Cardiac muscle cell (in vitro differentiated cells and primary cell): Measurements from ENCODE around the gene MGLL. TPM values are rescaled to one million over a fixed set of nuclear protein-coding genes. Genes with fewer than 3 reads are reported as not detected.

Source experiments
- DNase-seq, 2 donors: peaks; one replicate each; pipeline versions ENCODE4 v3.0.0 to v3.0.0-alpha.2; 2010 to 2017; ENCODE audit warnings: low read depth in 1 of 2, low spot score in 1 of 2
- H3K27ac ChIP-seq: fragments of 200-600 bp; sonication (generic); 2 replicates; pipeline ENCODE4 v1.5.1; 2016
- H3K27me3 ChIP-seq: fragments of 200-600 bp; sonication (generic); 2 replicates; pipeline ENCODE4 v1.6.0; 2016; ENCODE audit warnings: control low read depth
- H3K36me3 ChIP-seq: fragments of 200-600 bp; sonication (generic); 2 replicates; pipeline ENCODE4 v1.5.1; 2016; ENCODE audit warnings: control low read depth
- H3K4me1 ChIP-seq: fragments of 200-600 bp; sonication (generic); 2 replicates; pipeline ENCODE4 v1.8.1; 2017; ENCODE audit warnings: low read depth, mild to moderate bottlenecking, mixed run types
- H3K4me3 ChIP-seq: fragments of 200-600 bp; sonication (generic); 2 replicates; pipeline ENCODE4 v1.5.1; 2016; ENCODE audit warnings: mild to moderate bottlenecking
- H3K9me3 ChIP-seq: fragments of 200-600 bp; sonication (generic); 2 replicates; pipeline ENCODE4 v1.5.1; 2017; ENCODE audit warnings: low read depth, mild to moderate bottlenecking, control low read depth
- CTCF ChIP-seq: IDR thresholded peaks from 2 replicates; pipeline ENCODE4 v1.5.1; 2012; ENCODE audit warnings: low read depth, mild to moderate bottlenecking, low read length
- polyA plus RNA-seq: library from polyadenylated mRNA; unstranded; fragments of >200 nt; fragmentation: Nextera tagmentation; extraction: Ambion mirVana; gene quantifications from 2 replicates; pipeline ENCODE4 v1.2.1, GENCODE V29; 2016
- total RNA-seq: library from RNA; depleted of rRNA; stranded (reverse); fragments of >200 nt; gene quantifications from 2 replicates; pipeline ENCODE4 v1.2.3, GENCODE V29; 2016

The MGLL gene
- total and polyA plus RNA-seq, 2 experiments from 2014 or later, result 1.0 TPM

- Histone ChIP-seq H3K27ac (no peak overlapping the region), H3K4me1 (no peaks in the 10 kb centered on the region), H3K27me3 (no peaks in the 10 kb centered on the region), H3K9me3 (no peaks in the 10 kb centered on the region), H3K4me3 (no peak overlapping the region), H3K36me3 (no peaks in the 10 kb centered on the region)
- DNase-seq, result peak in 1 of 2 donors; percentile 92
- no peak for TF ChIP-seq CTCF
These were observed 53.8 kb downstream of the MGLL start for GRCh38 chr3:127768346-127769008.

- Histone ChIP-seq H3K4me1 (peaks cover 6% of the 10 kb centered on the region), H3K36me3 (no peaks in the 10 kb centered on the region), H3K4me3 (no peak overlapping the region), H3K27ac (no peak overlapping the region), H3K27me3 (no peaks in the 10 kb centered on the region), H3K9me3 (no peaks in the 10 kb centered on the region)
- no peak for TF ChIP-seq CTCF
- no peak for DNase-seq
These were observed 55.2 kb downstream of the MGLL start for GRCh38 chr3:127767126-127767525.

- H3K36me3 ChIP-seq, result no peaks in the 10 kb centered on the region
- no peak for TF ChIP-seq CTCF
- DNase-seq, result no peak
- no peak overlapping the region for H3K27ac ChIP-seq
- no peak overlapping the region for H3K4me3 ChIP-seq
- no peaks in the 10 kb centered on the region for H3K27me3 ChIP-seq
- H3K4me1 ChIP-seq, result peaks cover 18% of the 10 kb centered on the region
- no peaks in the 10 kb centered on the region for H3K9me3 ChIP-seq
These were observed 56.6 kb downstream of the MGLL start for GRCh38 chr3:127765735-127766134.

GRCh38 chr3:127764841-127765362, 57.4 kb downstream of the MGLL start:
- TF ChIP-seq CTCF, result no peak

GRCh38 chr3:127764301-127764700, 58.0 kb downstream of the MGLL start:
- DNase-seq, result no peak
- TF ChIP-seq CTCF, result no peak
- H3K36me3 ChIP-seq, result no peaks in the 10 kb centered on the region
- peaks cover 18% of the 10 kb centered on the region for H3K4me1 ChIP-seq
- H3K27ac ChIP-seq, result no peak overlapping the region
- H3K27me3 ChIP-seq, result no peaks in the 10 kb centered on the region
- H3K9me3 ChIP-seq, result no peaks in the 10 kb centered on the region
- H3K4me3 ChIP-seq, result no peak overlapping the region

More at GRCh38 chr3:127764841-127765362, 57.4 kb downstream of the MGLL start:
- Histone ChIP-seq H3K27ac (no peak overlapping the region), H3K36me3 (no peaks in the 10 kb centered on the region), H3K4me1 (peaks cover 18% of the 10 kb centered on the region), H3K27me3 (no peaks in the 10 kb centered on the region), H3K9me3 (no peaks in the 10 kb centered on the region), H3K4me3 (no peak overlapping the region)
- DNase-seq, result no peak
